Measurements from ENCODE around the gene HES1.

GRCh38 chr3:194139071-194139813, 3.3 kb downstream of the HES1 start:
- TF ChIP-seq CTCF (conservative IDR thresholded peaks at IDR 0.05; ENCODE audit: low read length), result no peak
- no peak for TF ChIP-seq EZH2phosphoT487 (IDR thresholded peaks at IDR 0.05; ENCODE audit: borderline replicate concordance)
